OCI-LY7 (cell line): ENCODE measurements around the gene TBC1D24.

Experiments
- CTCF ChIP-seq: fragments of 200-600 bp; sonication (generic); conservative IDR thresholded peaks from 2 replicates; pipeline ENCODE4 v1.5.1; 2014; ENCODE audit warnings: mild to moderate bottlenecking, antibody characterized with exemption, low read length, moderate library complexity, mixed read lengths
- EZH2phosphoT487 ChIP-seq: fragments of 200-600 bp; sonication (generic); IDR thresholded peaks from 2 replicates; pipeline ENCODE4 v1.6.1; 2018; ENCODE audit warnings: low read depth, borderline replicate concordance, mild to moderate bottlenecking, mixed run types, antibody characterized with exemption, low read length, moderate library complexity, mixed read lengths

GRCh38 chr16:2487517-2487842 is 12.6 kb downstream of the TBC1D24 start:
- TF ChIP-seq CTCF (no peak; the same call in 1 of the 2 replicates), EZH2phosphoT487 (no peak)
